BJ (cell line): ENCODE results near the gene ZNF521. TPM values are rescaled to one million over a fixed set of nuclear protein-coding genes. Genes with fewer than 3 reads are reported as not detected.

Source experiments
- CTCF ChIA-PET: fragments of 350-600 bp; formaldehyde crosslinking; extraction: SDS; loops from one replicate; lab custom pipeline; 2021; ENCODE audit warnings: antibody characterized with exemption, inconsistent platforms; lab: Yijun Ruan, JAX
- POLR2A ChIA-PET: fragments of 300-600 bp; sonication (Branson Sonifier 250); formaldehyde crosslinking; extraction: SDS; loops from one replicate; lab custom pipeline; 2021; ENCODE audit warnings: antibody characterized with exemption; lab: Charles Lee
- DNase-seq: peaks from one replicate; pipeline ENCODE4 v3.0.0-alpha.2; 2011; ENCODE audit warnings: low read depth
- H3K27me3 ChIP-seq: 2 replicates; pipeline ENCODE4 v1.6.0; 2011; ENCODE audit warnings: low read length; ENCODE audit not compliant: control insufficient read depth, insufficient read depth
- H3K36me3 ChIP-seq: 2 replicates; pipeline ENCODE4 v1.5.1; 2011; ENCODE audit warnings: low read length; ENCODE audit not compliant: control insufficient read depth, insufficient read depth
- H3K4me3 ChIP-seq: 2 replicates; pipeline ENCODE4 v1.5.1; 2011; ENCODE audit warnings: low read depth, mild to moderate bottlenecking, control low read depth, low read length
- polyA plus RNA-seq: library from polyadenylated mRNA; depleted of rRNA; stranded (reverse); fragments of >200 nt; gene quantifications from 2 replicates; pipeline ENCODE4 v1.2.3, GENCODE V29; 2011
- TF ChIP-seq, protein P1 (sequence below): IDR thresholded peaks from 2 replicates; pipeline ENCODE4 v1.5.1; 2011; ENCODE audit warnings: low read depth, mild to moderate bottlenecking, control low read depth, inconsistent platforms, low read length, moderate library complexity; ENCODE audit not compliant: insufficient read depth

ZNF521 gene
- polyA plus RNA-seq, 1 experiment: 29.3 TPM

DNA sequence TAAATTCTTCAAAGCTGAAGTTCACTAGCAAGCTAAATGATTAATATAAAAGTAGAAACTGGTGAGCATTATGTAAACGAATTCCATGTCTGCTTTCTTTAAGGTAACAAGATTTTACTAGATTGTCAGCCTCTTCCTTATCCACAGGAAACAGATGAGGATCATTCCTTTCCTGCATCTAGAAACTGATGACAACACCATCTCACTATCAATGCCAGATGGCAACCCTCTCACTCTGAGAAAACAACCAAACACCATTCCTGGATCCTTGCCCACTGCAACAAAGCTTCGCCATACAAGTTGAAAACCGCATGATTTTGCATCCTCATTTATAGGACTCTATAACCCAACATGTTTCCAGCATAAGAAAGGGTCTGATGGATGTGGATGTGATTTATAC, 122.9 kb downstream of the ZNF521 start:
- CTCF ChIA-PET: no interaction called here
- Histone ChIP-seq H3K36me3 (peaks cover 5% of the 10 kb centered on the region; the same call in 1 of the 2 replicates), H3K27me3 (no peaks in the 10 kb centered on the region), H3K4me3 (no peak overlapping the region)
- DNase-seq: peak; percentile 53
- TF ChIP-seq, protein P1, sequence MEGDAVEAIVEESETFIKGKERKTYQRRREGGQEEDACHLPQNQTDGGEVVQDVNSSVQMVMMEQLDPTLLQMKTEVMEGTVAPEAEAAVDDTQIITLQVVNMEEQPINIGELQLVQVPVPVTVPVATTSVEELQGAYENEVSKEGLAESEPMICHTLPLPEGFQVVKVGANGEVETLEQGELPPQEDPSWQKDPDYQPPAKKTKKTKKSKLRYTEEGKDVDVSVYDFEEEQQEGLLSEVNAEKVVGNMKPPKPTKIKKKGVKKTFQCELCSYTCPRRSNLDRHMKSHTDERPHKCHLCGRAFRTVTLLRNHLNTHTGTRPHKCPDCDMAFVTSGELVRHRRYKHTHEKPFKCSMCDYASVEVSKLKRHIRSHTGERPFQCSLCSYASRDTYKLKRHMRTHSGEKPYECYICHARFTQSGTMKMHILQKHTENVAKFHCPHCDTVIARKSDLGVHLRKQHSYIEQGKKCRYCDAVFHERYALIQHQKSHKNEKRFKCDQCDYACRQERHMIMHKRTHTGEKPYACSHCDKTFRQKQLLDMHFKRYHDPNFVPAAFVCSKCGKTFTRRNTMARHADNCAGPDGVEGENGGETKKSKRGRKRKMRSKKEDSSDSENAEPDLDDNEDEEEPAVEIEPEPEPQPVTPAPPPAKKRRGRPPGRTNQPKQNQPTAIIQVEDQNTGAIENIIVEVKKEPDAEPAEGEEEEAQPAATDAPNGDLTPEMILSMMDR: no peak
- POLR2A ChIA-PET: interaction anchor here (0.6 kb wide), 1 partner anchor 459 kb away, joined by 4 read pairs; no protein-coding TSS in a partner anchor

DNA sequence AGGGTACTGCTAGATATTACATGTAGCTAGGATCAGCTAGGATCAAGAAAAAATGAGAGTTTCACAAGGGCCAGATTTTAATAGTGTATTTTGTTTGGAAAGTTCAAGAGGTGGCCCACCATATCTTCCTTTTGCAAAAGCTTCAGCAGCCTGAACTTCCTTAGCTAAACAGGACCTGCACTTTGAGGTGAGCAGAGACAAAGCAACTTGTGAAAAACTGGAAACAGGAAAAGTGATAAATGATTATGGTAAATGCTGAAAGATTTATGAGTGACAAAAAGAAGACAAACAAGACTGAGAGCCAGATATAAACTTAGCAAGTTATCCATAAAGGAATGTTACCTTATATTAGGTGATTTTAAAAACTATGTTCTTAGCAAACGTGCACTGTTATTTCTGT, 123.6 kb downstream of the ZNF521 start:
- H3K36me3 ChIP-seq: peaks cover 5% of the 10 kb centered on the region; the same call in 1 of the 2 replicates
- POLR2A ChIA-PET: no interaction called here
- H3K4me3 ChIP-seq: no peak overlapping the region
- TF ChIP-seq, protein P1: no peak
- CTCF ChIA-PET: no interaction called here
- H3K27me3 ChIP-seq: no peaks in the 10 kb centered on the region
- no peak for DNase-seq

DNA sequence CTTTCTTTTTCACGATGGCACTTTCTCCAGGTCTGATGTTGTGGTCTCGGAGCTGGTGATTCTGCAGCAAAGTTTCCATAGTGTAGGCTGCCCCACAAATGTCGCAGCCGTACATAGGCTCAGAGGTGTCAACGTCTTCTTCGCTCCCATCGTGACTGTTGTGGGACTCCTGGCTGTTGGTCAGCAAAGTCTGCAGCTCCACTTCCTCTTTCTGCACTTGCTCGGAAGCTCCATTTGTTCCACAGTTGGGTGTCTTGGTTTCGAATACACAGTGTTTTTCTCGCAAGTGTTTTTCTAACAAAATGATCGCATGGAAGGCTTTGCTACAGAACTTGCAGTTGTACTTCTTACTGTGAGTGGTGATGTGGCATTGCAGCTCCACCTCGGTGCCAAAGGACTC, 126.8 kb downstream of the ZNF521 start:
- TF ChIP-seq, protein P1: no peak
- ChIA-PET CTCF (no interaction called here), POLR2A (no interaction called here)
- Histone ChIP-seq H3K27me3 (no peaks in the 10 kb centered on the region), H3K36me3 (peaks cover 5% of the 10 kb centered on the region; the same call in 1 of the 2 replicates), H3K4me3 (no peak overlapping the region)
- no peak for DNase-seq

DNA sequence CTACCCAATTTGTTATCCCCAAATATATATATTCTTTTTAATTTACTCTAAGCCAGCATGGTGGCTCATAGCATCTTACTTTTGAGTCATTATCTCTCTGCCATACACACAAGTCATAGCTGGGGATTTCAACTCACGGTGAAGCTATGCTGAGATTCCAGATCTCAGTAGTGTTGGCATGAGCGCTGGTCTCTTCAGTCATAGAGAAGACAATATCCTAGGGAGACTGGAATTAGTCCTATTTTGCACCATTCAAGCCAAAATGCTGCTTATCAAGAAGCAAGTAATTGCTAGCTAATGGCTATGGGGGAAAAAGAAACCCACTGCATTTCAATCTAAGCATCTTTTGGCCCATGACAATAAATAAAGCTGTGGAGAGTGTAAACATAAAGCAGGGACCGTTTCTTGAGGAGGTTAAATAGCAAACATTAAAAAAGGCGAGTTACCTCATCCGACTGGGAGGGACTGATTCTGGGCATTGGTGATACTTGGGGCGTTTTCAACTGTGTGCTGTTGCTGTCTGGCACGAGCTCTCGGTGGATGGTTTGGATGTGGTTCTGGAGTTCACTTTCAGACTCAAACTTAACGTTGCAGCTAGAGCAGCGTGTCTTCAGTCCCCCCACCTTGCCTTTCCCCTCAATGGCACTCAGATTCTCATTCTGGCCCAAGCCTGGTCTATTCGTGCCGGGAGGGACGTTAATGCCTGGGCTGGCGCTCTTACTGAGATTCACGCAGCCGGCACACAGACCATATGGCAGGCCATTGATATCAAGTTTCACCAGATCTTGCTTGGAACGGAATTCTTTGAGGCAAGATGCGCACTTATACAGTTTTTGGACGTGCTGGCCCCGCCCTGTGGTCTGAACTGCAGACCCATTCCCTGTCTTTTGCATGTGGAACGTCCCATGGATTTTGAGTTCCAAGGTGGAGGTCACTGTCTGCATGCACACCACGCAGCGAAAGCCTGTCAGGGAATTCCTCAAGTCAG, 127.8 kb downstream of the ZNF521 start:
- CTCF ChIA-PET: interaction anchor here (1.2 kb wide), 1 partner anchor 9 kb away, joined by 3 read pairs; no protein-coding TSS in a partner anchor

More for the DNA sequence above, 127.8 kb downstream of the ZNF521 start:
- no peak for DNase-seq
- Histone ChIP-seq H3K36me3 (peaks cover 5% of the 10 kb centered on the region; the same call in 1 of the 2 replicates), H3K4me3 (no peak overlapping the region), H3K27me3 (no peaks in the 10 kb centered on the region)
- TF ChIP-seq, protein P1: no peak
- POLR2A ChIA-PET: no interaction called here
